ENCODE data around the gene ARSA. TPM values are rescaled to one million over a fixed set of nuclear protein-coding genes. Genes with fewer than 3 reads are reported as not detected.

ARSA gene
- total RNA-seq, 1 experiment from 2014 or later, result 16.6 TPM

DNA sequence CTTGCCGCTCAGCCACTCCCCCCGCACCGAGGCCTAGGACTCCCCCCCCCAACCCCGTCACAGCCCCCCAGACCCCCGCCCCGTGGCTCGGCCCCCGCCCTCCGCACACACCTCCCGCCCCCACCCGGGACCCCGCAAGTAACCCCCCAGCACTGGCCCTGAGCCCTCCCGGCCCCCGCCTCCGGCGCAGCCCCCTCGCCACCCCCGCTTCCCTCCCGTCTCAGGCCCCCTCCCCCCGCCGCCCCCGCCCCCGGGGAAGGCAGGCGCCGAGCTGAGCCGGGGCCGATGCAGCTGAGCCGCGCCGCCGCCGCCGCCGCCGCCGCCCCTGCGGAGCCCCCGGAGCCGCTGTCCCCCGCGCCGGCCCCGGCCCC, 46.2 kb upstream of the ARSA start:
- ChIA-PET CTCF (interaction anchor here (0.8 kb wide), 1 partner anchor 25 kb away, joined by 3 read pairs; no protein-coding TSS in a partner anchor), POLR2A (ENCODE audit: unreplicated experiment) (interaction anchor here (0.6 kb wide), 1 partner anchor 26 kb away, joined by 4 read pairs; no protein-coding TSS in a partner anchor)
- Histone ChIP-seq H3F3A (ENCODE audit: insufficient read depth, low read depth) (peaks cover 28% of the 10 kb centered on the region; the same call in 1 of the 2 replicates), H3K4me3 (no peak overlapping the region; the same call in 1 of the 2 replicates), H3K4me2 (peak overlapping the region; percentile 52), H3K9me3 (ENCODE audit: insufficient read depth, low read depth) (no peaks in the 10 kb centered on the region), H3K27me3 (ENCODE audit: insufficient read depth, low read depth) (no peaks in the 10 kb centered on the region), H4K20me1 (ENCODE audit: insufficient read depth) (0 out of 2 replicates have a peak, but pooled peaks cover 3% of the 10 kb centered on the region), H3K27ac (no peak overlapping the region), H3K4me1 (replicated peaks; ENCODE audit: insufficient read depth) (peaks cover 15% of the 10 kb centered on the region; the same call in 1 of the 2 replicates), H3K79me2 (ENCODE audit: low read depth) (peaks cover 4% of the 10 kb centered on the region; the same call in 1 of the 2 replicates), H3K9me2 (ENCODE audit: insufficient read depth) (no peaks in the 10 kb centered on the region), H3K36me3 (ENCODE audit: low read depth) (no peaks in the 10 kb centered on the region), H2AFZ (no peak overlapping the region)
- no peak for TF ChIP-seq EZH2 (IDR thresholded peaks at IDR 0.05; ENCODE audit: low read depth)
- TF ChIP-seq, protein P1, sequence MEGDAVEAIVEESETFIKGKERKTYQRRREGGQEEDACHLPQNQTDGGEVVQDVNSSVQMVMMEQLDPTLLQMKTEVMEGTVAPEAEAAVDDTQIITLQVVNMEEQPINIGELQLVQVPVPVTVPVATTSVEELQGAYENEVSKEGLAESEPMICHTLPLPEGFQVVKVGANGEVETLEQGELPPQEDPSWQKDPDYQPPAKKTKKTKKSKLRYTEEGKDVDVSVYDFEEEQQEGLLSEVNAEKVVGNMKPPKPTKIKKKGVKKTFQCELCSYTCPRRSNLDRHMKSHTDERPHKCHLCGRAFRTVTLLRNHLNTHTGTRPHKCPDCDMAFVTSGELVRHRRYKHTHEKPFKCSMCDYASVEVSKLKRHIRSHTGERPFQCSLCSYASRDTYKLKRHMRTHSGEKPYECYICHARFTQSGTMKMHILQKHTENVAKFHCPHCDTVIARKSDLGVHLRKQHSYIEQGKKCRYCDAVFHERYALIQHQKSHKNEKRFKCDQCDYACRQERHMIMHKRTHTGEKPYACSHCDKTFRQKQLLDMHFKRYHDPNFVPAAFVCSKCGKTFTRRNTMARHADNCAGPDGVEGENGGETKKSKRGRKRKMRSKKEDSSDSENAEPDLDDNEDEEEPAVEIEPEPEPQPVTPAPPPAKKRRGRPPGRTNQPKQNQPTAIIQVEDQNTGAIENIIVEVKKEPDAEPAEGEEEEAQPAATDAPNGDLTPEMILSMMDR (conservative IDR thresholded peaks at IDR 0.05), result no peak
- no TSS peak for BruUV-seq (replicated peaks)
- intact Hi-C loops (cut with micrococcal nuclease; ENCODE audit: unreplicated experiment), result no loop called here
- no peak for DNase-seq

GRCh38 chr22:50673231-50674129, 45.5 kb upstream of the ARSA start:
- TF ChIP-seq EZH2 (IDR thresholded peaks at IDR 0.05; ENCODE audit: low read depth), result no peak
- TF ChIP-seq, protein P1 (conservative IDR thresholded peaks at IDR 0.05), result no peak
- peaks cover 15% of the 10 kb centered on the region; the same call in 1 of the 2 replicates for H3K4me1 ChIP-seq (replicated peaks; ENCODE audit: insufficient read depth)
- peaks cover 24% of the 10 kb centered on the region for H3F3A ChIP-seq (ENCODE audit: insufficient read depth, low read depth)
- peak overlapping the region; percentile 18; the same call in 1 of the 2 replicates for H3K4me3 ChIP-seq
- H3K36me3 ChIP-seq (ENCODE audit: low read depth), result no peaks in the 10 kb centered on the region
- no peak overlapping the region for H3K27ac ChIP-seq
- H4K20me1 ChIP-seq (ENCODE audit: insufficient read depth), result 0 out of 2 replicates have a peak, but pooled peaks cover 3% of the 10 kb centered on the region
- H3K27me3 ChIP-seq (ENCODE audit: insufficient read depth, low read depth), result no peaks in the 10 kb centered on the region
- BruUV-seq (replicated peaks), result no TSS peak
- intact Hi-C loops (cut with micrococcal nuclease; ENCODE audit: unreplicated experiment), result no loop called here
- ChIA-PET CTCF (no interaction called here), POLR2A (ENCODE audit: unreplicated experiment) (no interaction called here)
- no peaks in the 10 kb centered on the region for H3K9me3 ChIP-seq (ENCODE audit: insufficient read depth, low read depth)
- no peak overlapping the region for H2AFZ ChIP-seq
- H3K79me2 ChIP-seq (ENCODE audit: low read depth), result peaks cover 4% of the 10 kb centered on the region; the same call in 1 of the 2 replicates
- no peaks in the 10 kb centered on the region for H3K9me2 ChIP-seq (ENCODE audit: insufficient read depth)
- peak overlapping the region; percentile 52 for H3K4me2 ChIP-seq
- peak in 1 of 2 experiments; percentile 31 for DNase-seq

- TF ChIP-seq, protein P1 (conservative IDR thresholded peaks at IDR 0.05), result no peak
- no peak for TF ChIP-seq EZH2 (IDR thresholded peaks at IDR 0.05; ENCODE audit: low read depth)
- ChIA-PET POLR2A (ENCODE audit: unreplicated experiment) (no interaction called here), CTCF (no interaction called here)
- Histone ChIP-seq H3K4me2 (peak within 1 kb of the TSS; percentile 52), H3F3A (ENCODE audit: insufficient read depth, low read depth) (peaks cover 28% of the 10 kb centered on the region), H3K9me3 (ENCODE audit: insufficient read depth, low read depth) (no peaks in the 10 kb centered on the region), H3K27me3 (ENCODE audit: insufficient read depth, low read depth) (no peaks in the 10 kb centered on the region), H3K79me2 (ENCODE audit: low read depth) (peaks cover 4% of the 10 kb centered on the region; the same call in 1 of the 2 replicates), H3K27ac (no peak within 1 kb of the TSS), H3K4me1 (replicated peaks; ENCODE audit: insufficient read depth) (peaks cover 15% of the 10 kb centered on the region; the same call in 1 of the 2 replicates), H3K36me3 (ENCODE audit: low read depth) (no peaks in the 10 kb centered on the region), H3K9me2 (ENCODE audit: insufficient read depth) (no peaks in the 10 kb centered on the region), H3K4me3 (peak within 1 kb of the TSS; percentile 18; the same call in 1 of the 2 replicates), H2AFZ (no peak within 1 kb of the TSS), H4K20me1 (ENCODE audit: insufficient read depth) (0 out of 2 replicates have a peak, but pooled peaks cover 3% of the 10 kb centered on the region)
- TSS peak; percentile 9 for BruUV-seq (replicated peaks)
- intact Hi-C loops (cut with micrococcal nuclease; ENCODE audit: unreplicated experiment), result no loop called here
- peak in 1 of 2 experiments; percentile 22 for DNase-seq
These were observed 44.7 kb upstream of the ARSA start, which contains the start of gene SHANK3 for GRCh38 chr22:50672471-50673230. SHANK3 (plus strand) TSS chr22:50672823.
